Activated CD8-positive, alpha-beta memory T cell treated with anti-CD3 and anti-CD28 coated beads, Interleukin-2, amount 50 U/mL, for 48 hours (primary cell): ENCODE data around the gene BAG1.

Source experiments
- DNase-seq: peaks from one replicate; pipeline ENCODE4 v3.0.0-alpha.2; 2020

Gene BAG1

DNA sequence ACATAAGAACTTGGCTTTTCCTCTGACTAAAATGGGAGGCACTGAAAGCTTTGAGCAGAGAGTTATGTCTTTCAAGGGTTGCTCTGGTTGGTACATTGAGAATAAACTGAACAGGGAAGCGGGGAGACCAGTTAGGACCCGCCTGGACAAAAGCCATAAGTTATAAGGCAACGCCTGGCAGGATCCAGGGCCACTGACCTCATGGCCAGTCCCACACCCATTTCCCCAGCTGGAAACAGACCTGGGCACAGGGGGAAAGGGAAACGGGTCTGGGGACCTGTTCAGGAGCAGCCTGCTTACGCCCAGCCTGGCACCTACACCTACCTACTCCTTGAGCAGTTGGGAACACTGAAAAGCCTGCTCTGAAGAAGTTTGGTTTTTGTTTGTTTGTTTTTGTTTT, 23.2 kb downstream of the BAG1 start:
- no peak for DNase-seq

DNA sequence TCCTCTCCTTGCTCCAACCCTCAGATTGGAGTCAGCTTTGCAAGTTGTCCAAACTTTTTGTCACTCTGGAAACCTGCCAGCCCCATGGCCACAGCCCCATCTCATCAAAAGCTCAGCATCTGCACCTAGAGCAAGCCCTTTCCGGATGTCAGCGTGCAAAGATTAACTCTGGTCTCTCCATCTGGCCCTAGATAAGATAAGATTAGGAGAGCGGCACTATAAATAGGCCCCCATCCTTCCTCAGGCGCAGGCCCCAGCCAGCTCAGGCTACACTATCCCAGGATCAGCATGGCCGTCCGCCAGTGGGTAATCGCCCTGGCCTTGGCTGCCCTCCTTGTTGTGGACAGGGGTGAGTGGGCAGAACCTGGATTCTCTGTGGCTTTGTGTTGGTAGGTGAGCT, 24.6 kb downstream of the BAG1 start, which contains the start of gene SPINK4:
Gene SPINK4, plus strand, starts transcription at position 247 of the 400 bp plus-strand sequence. Its CDS starts 42 bp downstream, at position 289.
- no peak for DNase-seq

DNA sequence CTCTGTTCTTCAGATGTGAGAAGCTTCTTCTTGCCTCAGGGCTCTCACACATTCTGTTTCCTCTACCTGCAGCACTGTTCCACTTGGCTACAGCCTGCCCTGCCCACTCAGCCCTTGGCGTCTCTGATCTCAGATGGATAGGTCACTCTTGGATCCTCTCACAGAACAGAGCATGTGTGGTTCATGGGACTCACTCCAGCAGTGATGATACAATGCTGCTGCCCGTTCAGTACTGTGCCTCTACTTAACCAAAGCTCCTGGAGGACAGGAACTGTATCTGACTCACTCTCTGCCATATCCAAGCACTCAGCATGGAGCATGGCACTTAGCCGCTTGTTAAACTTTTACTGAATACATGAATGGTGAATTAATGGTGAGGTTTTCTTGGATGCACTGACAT, 27.9 kb downstream of the BAG1 start:
- no peak for DNase-seq

DNA sequence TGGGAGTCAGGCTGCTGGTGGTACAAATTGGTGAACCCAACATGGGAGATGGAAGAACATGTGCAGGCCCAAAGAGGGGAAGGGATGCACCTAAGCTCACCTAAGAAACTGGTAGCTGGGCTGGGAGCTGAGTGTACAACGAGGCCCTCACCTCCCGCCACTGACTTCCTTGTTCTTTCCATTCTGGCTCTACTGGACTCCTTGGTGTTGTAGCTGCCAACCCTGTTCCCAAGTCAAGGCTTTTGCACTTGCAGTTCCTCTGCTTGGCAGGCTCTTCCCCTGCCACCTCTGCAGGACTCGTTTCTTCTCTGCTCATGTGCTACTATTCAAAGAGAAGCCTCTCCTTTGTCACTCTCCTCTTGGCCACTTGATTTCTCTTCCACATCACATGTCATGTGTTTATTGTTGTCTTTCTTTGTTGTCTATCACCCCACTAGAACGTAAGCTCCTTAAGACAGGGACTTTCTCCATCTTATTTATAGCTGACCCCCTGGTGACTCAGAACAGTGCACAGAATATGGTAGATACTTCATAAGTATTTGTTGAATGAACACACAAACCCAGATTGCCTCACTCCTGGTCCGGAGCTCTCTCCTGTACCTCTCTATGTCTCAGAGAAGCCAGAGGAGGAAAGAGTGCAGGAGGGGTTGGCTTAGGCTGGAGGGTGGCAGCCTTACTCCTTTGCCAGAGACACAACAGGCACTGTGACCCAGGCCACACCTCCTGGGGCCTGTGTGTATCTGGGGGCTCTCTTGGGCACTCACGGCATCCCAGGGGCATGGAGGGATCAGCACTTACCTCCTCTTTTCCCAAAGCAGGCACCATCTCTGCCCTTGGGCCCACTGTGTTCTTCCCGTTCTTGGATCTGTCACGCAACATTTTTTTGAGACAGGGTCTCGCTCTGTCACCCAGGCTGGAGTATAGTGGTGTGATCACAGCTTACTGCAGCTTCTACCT, 29.7 kb downstream of the BAG1 start:
- no peak for DNase-seq

DNA sequence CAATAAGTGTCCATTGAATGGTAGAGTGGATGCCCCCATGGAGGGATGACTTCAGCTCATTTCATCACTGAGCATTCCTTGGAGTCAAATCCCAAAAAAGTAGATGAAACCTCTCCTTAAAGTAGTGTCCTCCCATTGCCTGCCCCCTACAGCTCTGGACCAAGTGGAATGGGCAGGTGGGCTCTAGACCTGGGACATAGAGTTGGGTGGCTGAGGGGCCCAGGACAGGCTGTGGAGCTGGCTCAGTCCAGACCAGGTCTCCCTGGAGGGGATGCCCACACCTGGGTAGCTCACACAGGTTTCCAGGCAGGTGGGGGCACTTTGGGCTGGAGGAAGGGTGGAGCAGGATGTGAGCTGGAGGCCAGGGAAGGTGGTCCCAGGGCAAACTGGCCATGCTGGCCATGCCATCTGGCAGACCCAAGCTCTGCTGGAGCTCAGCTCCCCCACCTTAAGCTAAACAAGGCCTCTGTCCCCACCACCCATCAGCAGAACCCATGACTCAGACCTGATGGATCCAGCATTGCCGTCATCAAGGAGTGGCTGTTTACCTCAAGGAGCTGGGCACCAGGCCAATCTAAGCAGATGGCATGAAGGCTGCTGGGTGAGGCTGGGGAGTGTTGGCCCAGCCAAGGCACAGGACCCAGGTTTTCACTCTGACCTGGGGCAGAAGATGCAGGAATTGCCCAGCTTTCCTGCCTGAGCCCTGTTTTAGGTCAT, 30.7 kb downstream of the BAG1 start:
- DNase-seq = no peak

DNA sequence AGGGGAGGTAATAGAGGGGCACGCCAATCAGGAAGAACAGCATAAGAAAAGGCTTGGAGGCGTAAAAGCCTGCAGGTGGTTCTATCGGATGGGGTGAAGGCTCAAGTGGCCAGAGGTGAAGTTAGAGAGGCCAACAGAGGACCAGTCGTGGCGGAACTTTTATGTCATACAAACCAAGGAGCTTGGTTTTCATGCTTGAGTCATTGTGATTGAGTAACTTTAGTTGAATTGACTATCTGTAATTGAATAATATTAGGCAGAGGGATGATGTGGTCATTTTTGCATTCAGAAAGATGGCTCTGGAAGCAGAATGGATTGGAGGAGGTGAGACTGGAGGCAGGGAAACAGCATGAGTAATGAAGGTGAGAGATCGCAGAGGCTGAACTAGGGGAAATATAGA, 31.7 kb downstream of the BAG1 start:
- DNase-seq = no peak

DNA sequence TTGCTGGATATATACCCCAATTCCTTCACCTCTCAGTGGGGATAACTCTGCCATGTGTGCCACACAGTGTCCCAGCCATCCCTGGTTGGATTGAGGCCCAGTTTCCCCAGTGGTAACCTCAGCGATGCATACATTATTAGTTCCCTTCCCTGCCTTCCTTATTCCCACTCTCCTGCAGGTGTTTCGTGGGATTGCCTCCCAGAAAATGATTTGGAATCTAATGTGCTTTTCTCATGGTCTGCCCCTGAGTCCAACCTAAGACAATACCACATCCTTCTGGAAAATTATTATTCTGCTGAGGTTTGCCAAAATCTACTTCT, 32.9 kb downstream of the BAG1 start:
- no peak for DNase-seq

DNA sequence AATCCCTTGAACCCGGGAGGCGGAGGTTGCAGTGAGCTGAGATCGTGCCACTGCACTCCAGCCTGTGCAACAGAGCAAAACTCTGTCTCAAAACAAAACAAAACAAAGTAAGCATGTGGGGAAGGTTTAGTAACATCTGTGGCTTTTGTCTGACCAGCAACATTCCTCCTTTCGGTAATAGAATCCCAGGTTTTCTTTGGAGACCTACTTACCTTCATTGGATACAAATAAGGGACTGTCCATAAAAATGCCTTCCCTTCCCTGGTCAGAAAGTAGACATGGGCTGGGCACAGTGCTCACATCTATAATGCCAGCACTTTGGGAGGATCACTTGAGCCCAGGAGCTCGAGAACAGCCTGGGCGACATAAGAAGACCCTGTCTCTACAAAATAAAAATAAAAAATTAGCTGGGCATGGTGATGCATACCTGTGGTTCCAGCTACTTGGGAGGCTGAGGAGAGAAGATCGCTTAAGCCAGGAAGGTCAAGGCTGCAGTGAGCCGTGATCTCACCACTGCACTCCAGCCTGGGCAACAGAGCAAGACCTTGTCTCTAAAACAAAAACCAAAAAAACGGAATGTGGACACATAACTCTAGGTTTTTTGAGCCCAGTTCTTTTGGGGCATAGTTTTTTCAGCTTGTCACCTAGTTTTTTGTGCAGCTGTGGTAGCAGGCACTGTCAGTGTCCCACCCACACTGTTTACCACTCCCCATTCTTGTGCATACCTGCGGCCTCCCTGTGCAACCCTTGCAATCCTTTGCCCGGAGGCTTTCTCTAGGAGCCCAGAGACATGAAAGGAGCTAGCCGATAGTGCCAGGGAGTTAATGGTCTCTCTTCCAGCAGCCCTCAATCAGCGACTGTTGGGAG, 33.5 kb downstream of the BAG1 start:
- no peak for DNase-seq

DNA sequence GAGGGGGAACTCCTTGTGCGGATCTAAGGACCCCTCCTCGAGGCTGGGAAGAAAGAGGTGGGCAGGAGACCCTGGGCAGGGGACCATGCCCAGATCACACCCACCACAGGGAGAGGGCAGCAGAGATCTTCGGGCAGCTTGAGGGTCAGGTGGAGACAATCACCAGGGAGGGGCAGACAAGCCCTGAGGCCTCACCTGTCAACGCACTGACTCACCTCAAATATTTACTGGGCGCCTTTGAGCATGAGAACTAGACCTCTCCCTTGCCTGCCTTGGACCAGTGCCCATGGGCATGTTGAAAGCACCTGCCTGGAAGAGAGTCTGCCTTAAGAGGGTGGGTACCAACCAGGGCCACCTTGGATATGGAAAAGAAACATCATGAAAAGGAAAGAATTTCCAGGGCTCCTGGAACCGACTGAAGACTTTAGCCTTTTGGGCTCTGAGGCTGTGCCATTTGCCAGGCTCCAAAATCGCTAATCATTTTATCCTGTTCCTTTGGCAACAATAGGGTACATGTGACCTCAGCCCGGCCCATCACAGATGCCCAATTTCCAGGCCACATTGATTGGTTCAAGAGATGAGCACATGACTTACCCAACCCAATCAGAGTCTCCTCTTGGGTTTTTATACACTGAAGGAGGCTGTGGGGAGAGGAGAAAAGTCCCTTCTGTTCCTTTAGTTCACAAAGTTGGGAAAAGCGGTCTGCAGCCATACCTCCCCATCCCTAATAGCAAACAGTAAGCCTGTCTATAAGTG, 35.0 kb downstream of the BAG1 start:
- DNase-seq = no peak

DNA sequence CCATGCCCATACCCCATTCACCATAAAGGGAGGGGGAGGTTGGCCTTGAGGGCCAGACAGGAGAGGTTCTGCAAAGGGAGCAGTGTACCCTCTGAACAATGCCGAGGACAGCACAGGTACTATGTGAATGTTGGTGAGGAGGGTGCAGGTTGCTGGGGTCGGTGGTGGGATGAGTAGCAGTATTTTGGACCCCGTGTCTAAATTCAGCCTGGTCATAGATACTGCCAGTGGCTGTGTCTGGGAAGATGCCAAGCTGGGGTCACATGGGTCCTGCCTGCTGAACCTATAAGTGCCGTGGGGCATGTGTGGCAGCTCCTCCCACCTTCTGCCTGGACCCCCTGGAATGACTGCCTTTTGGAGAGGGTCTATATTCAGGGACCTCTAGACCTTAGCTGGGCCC, 35.9 kb downstream of the BAG1 start:
- no peak for DNase-seq

DNA sequence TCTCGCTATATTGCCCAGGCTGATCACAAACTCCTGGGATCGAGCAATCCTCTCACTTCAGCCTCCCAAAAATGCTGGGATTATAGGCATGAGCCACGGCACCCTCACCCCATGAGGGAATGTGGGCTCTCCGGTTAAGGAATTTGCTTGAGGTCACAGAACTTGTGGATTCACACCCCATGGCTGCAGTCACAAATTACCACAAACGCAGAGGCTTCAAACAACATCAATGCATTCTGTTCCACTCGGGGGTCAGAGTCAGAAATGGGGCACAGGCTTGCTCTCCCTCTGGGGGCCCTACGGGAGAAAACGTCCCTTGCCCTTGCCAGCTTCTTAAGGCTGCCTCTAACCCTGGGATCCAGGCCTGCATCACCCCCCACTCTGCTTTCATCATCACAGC, 36.8 kb downstream of the BAG1 start:
- no peak for DNase-seq

DNA sequence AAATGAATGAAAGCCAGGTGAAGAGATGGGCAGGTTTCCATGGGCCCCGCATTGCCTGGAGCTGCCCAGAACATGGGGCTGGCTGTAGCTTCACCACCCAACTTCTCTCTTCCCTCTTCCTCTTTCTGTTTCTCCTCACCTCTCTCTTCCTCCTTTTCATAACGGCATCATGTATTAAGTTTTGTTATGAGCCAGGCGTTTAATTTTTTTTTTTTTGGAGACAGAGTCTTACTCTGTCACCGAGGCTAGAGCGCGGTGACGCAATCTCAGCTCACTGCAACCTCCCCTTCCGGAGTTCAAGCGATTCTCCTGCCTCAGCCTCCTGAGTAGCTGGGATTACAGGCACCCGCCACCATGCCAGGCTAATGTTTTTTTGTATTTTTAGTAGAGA, 37.5 kb downstream of the BAG1 start:
- DNase-seq = no peak

DNA sequence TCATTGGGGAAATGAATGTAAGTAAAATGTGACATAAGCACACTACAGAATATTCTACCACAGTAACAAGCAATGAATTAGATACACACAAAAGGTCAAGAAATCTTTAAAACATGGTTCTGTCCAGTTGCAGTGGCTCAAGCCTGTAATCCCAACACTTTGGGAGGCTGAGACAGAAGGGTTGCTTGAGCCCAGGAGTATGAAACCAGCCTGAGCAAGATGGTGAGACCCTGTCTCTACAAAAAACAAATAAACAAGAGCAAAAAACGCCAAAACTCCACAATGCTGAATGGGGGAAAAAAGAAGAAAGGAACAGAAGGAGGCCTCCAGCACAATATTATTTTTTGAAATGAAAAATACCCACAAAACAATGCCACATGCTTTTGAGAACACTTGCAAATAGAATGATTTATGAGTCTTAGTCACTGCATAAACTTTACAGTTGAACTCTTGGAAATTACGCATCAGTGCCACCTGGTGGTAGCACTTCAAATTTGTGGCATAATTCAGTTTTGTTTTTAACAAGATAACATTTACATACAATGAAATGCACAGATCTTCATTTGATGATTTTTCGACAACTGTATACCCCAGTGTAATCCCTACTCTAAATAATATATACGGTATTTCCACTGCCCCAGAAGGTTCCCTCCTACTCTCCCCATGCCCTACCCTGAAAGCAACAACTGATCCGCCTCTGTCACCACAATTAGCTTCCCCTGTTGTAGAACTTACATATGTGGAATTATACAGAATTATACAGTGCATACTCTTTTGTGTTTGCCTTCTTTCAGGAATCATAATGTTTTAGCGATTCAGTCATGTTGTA, 39.0 kb downstream of the BAG1 start:
- DNase-seq = peak; percentile 79

DNA sequence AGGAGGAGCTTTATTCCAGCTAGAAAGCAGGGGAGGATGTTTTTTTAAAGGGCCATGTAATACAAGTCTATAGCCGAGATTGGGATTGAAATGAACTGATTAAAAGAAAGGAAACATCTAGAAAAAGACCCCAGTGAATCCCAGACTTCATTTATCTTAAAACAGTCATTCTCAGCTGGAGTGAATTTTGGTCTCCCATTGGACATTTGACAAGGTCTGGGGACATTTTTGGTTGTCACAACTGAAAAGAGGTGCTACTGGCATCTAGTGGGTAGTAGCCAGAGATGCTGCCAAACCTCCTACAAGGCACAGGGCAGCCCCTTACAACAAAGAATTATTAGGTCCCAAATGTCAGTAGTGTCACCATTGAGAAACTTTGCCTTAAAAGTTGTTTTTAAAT, 40.8 kb downstream of the BAG1 start:
- no peak for DNase-seq

DNA sequence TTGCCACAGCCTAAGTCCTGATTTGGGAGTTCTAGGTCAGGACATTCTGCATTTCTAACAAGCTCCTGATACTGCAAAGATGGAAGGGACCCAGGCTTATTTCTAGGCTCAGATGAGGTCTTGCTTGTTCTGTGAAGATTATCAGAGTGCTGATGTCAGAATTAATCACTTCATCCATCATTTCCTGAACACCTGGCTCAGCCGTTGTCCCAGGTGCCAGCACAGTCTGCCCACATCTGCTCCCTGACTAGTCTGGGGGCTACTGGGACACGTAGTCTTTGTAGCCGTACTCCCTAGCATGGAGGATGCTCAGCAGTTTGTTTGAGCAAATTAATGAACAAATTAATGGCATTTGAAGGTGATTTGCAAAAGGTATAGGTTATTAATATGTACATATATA, 42.5 kb downstream of the BAG1 start:
- DNase-seq = no peak

DNA sequence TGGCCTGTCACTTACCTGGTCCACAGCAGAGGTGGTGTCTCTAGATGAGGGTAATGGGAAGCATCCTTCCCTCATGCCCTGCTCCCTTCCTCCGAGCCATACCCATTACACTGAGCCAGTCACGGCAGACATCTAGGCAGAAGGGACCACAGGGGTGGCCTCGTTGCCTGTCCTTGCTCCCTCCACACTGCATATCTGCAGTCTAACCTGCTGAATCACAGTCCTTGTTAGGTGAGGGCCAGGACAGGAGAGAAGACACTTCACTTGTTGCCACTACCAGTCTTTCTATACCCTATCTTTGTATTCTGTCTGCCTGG, 43.0 kb downstream of the BAG1 start:
- no peak for DNase-seq

DNA sequence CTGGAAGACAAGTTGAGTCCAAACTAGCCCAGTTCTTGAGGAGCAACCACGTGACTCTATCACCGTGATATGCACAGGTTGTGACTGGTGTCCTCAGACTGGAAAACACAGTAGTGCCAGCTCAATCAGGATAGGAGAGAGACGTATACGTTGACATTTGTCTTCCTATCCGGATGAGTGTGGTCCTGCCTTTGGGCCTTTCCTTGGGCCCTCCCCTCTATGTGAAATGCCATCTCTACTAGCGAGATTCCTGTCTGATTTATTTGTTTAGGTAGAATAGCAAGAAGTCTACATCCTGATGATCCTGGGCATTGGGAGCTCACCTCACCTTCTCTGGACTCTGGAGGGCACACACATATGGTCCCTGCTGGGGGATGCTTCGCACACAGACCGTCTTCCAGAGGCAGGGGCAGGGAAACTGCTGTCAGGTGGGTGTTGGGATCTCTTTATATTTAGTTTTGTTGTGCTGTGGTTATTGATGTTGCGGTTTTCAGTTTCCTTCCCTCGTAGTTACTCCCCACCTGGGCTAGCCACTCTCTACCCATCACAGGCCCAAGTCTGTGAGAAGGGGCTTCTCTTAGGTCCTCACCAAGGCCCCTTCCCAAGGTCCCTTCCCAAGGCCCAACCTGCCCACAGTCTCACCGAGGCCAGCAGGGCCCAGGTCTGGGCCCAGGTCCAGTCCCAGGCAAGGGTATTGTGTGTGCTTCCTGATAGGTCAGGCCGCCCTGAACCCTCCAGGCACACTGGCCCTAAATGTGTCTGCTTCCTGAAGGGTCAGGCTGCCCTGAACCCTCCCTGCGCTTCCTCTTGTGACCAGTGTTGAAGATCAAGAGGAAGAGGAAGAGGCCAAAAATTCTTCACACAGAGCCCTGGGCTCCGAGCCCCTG, 43.6 kb downstream of the BAG1 start:
- DNase-seq = no peak

DNA sequence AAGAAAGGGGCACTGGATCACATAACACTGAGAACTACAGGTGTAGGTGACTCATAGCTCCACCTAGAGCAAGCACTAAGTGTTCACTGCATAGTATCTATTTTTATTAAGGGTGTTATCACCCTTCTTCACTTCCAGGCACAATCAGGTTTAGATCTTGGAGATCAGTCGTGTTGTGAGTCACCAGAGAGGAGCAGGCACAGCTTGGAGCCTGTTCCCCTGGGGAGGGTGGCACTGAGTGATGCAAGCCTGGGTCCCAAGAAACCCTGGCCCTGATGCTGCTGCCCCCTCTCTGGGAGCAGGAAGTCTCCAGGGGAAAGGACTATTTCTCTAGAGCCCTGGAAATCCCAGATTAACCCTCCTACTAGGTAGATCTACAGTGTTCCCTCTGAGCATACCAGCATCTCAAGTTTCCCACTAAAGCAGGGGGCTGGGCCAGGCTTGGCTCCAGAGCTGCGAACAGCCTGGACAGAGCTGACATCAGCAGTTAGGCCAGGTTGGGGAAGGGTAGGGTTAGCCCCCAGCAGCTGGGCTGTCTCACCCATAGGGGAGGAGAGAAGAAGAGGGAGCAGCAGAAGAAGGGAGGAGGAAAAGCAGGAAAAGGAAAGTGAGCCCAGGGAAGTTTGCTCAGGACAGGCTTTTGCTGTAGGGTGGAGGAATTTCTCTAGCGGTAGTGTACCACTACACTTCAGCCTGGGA, 52.7 kb downstream of the BAG1 start:
- DNase-seq = no peak

DNA sequence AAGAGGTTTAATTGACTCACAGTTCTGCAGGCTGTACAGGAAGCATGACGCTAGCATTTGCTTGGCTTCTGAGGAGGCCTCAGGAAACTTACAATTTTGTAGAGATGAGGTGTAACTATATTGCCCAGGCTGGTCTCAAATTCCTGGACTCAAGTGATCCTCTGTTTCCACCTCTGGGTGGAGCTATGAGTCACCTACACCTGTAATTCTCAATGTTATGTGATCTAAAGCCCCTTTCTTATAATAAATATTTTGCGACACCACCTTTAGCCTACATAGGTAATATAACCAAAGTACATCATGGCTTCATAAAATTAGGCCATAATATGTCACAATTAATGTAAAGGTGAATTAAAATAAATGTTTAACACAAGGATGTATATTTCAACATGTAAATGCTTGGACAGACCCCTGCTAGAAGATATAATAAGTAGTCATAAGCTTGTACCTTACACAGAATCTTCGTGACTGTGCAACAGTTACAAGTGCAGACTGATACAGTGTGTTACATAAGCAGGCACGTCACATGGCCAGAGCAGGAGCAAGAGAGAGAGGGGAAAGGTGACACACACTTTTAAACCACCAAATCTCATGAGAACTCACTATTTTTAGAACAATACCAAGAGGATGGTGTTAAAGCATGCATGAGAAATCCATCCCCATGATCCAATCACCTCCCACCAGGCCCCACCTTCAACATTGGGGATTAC, 54.3 kb downstream of the BAG1 start:
- DNase-seq = no peak

DNA sequence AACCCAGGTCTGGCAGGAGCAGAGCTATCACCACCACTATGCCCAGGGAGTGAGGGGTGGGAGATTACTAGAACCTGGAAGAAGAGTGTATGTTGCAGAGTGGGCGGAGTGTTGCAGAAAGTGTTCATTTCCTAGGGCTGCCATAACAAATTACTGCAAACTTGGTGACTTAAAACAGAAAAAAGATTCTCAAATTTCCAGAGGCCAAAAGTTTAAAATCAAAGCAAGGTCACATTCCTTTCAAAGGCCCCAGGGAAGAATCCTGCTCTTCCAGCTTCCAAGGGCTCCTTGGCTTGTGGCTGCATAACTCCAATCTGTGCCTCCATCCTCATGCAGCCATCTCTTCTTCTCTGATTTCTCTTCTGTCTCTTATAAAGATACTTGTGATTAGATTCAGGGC, 55.1 kb downstream of the BAG1 start:
- DNase-seq = no peak
